Smooth muscle cell of the brain vasculature (primary cell): ENCODE measurements around the gene BHLHE23.

Experiments used
- DNase-seq: peaks from one replicate; pipeline ENCODE4 v3.0.0-alpha.2; 2012; ENCODE audit warnings: low read depth, low spot score

The BHLHE23 gene

GRCh38 chr20:63025534-63026331, 19.0 kb upstream of the BHLHE23 start:
- DNase-seq = no peak

GRCh38 chr20:63024573-63025392, 18.0 kb upstream of the BHLHE23 start:
- no peak for DNase-seq

GRCh38 chr20:63023936-63024571, 17.3 kb upstream of the BHLHE23 start:
- DNase-seq = no peak

- no peak for DNase-seq
These were observed 16.5 kb upstream of the BHLHE23 start for GRCh38 chr20:63023071-63023935.

- DNase-seq = no peak
These were observed 15.7 kb upstream of the BHLHE23 start for GRCh38 chr20:63022501-63022900.

GRCh38 chr20:63021356-63022321, 14.9 kb upstream of the BHLHE23 start:
- no peak for DNase-seq

GRCh38 chr20:63020681-63021080, 13.9 kb upstream of the BHLHE23 start:
- no peak for DNase-seq

GRCh38 chr20:63017826-63018411, 11.2 kb upstream of the BHLHE23 start:
- no peak for DNase-seq

GRCh38 chr20:63017076-63017825, 10.5 kb upstream of the BHLHE23 start:
- DNase-seq = no peak

GRCh38 chr20:63016514-63017075, 9.8 kb upstream of the BHLHE23 start:
- no peak for DNase-seq

- DNase-seq = no peak
These were observed 9.0 kb upstream of the BHLHE23 start for GRCh38 chr20:63015662-63016361.

GRCh38 chr20:63015147-63015661, 8.4 kb upstream of the BHLHE23 start:
- DNase-seq = no peak

GRCh38 chr20:63014710-63015109, 7.9 kb upstream of the BHLHE23 start:
- no peak for DNase-seq

- no peak for DNase-seq
These were observed 7.5 kb upstream of the BHLHE23 start for GRCh38 chr20:63014287-63014686.

GRCh38 chr20:63013207-63013606, 6.4 kb upstream of the BHLHE23 start:
- no peak for DNase-seq

GRCh38 chr20:63011798-63012197, 5.0 kb upstream of the BHLHE23 start:
- DNase-seq = no peak

GRCh38 chr20:63009988-63010769, 3.4 kb upstream of the BHLHE23 start:
- DNase-seq = no peak
